AG04449 (cell line): ENCODE measurements around the gene HOXA1.

Experiments
- CTCF ChIA-PET: fragments of 350-600 bp; formaldehyde crosslinking; extraction: SDS; loops from one replicate; lab custom pipeline; 2021; ENCODE audit warnings: antibody characterized with exemption; lab: Yijun Ruan, JAX
- POLR2A ChIA-PET: fragments of 400-600, 350-600 bp; formaldehyde crosslinking; extraction: SDS; loops from one replicate; lab custom pipeline; 2020; ENCODE audit warnings: antibody characterized with exemption, inconsistent platforms; lab: Yijun Ruan, JAX
- DNase-seq: peaks from one replicate; pipeline ENCODE4 v3.0.0-alpha.2; 2010; ENCODE audit warnings: low read depth, low spot score
- H3K4me3 ChIP-seq: 2 replicates; pipeline ENCODE4 v1.5.1; 2011; ENCODE audit warnings: low read depth, mild to moderate bottlenecking, control low read depth, low read length
- TF ChIP-seq, protein P1 (sequence below): IDR thresholded peaks from one replicate; pipeline ENCODE4 v1.5.1; 2011; ENCODE audit warnings: mild to moderate bottlenecking, moderate library complexity, low read length, control low read depth, inconsistent platforms; ENCODE audit not compliant: insufficient read depth; ENCODE audit errors: missing control alignments

Gene HOXA1

DNA sequence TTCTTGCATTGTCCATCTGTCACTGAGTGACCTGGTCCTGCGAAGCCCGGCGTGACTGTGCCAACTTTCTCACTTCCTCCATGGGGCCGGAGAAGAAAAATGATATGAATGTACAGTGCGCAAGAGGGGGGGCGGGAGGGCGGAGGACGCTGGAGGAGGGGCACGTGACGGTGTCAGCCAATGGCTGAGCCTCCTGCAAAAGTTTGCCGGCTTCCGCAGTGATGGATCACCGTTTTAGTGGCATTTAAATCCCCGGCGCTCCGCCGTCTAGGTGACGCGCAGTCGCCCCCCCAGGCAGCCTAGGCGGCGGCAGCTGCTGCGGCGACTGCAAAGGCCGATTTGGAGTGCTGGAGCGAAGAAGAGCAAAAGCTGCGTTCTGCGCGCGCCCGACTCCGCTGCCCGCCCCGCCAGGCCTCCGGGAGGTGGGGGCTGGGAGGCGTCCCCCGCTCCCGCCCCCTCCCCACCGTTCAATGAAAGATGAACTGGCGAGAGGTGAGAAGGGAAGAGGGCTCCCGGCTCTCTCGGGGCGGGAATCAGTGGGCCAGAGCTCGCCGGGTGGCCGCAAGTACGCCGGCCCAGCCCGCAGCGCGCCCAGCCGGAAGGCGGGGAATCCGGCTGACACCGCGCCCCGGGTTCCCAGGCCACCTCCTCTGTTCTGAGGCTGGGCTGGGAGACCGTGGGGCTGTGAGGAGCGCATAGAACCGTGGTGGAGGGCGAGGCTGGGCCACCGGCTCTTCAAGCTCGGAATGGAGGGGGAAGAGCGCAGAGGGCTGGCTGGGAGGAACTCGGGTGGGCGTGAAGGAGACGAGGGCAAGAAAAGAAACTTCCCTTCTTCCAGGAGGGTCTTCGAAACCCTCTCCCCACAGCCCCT is at the start of gene HOXA1:
Gene HOXA1 (minus strand): TSS at position 104 of the 871 bp plus-strand sequence. CDS start 88 bp downstream, at position 16.
- POLR2A ChIA-PET, result interaction anchor here (0.6 to 1.5 kb wide), 7 partner anchors 10 to 1711 kb away, joined by 3 to 6 read pairs (median 4); partner anchors contain the start of gene HOXA4
- CTCF ChIA-PET, result interaction anchor here (0.9 to 2.6 kb wide), 7 partner anchors 13 to 413 kb away, joined by 3 to 10 read pairs (median 3); no protein-coding TSS in a partner anchor
- TF ChIP-seq, protein P1, sequence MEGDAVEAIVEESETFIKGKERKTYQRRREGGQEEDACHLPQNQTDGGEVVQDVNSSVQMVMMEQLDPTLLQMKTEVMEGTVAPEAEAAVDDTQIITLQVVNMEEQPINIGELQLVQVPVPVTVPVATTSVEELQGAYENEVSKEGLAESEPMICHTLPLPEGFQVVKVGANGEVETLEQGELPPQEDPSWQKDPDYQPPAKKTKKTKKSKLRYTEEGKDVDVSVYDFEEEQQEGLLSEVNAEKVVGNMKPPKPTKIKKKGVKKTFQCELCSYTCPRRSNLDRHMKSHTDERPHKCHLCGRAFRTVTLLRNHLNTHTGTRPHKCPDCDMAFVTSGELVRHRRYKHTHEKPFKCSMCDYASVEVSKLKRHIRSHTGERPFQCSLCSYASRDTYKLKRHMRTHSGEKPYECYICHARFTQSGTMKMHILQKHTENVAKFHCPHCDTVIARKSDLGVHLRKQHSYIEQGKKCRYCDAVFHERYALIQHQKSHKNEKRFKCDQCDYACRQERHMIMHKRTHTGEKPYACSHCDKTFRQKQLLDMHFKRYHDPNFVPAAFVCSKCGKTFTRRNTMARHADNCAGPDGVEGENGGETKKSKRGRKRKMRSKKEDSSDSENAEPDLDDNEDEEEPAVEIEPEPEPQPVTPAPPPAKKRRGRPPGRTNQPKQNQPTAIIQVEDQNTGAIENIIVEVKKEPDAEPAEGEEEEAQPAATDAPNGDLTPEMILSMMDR, result no peak
- DNase-seq, result peak; percentile 58
- peak within 1 kb of the TSS; percentile 77 for H3K4me3 ChIP-seq

DNA sequence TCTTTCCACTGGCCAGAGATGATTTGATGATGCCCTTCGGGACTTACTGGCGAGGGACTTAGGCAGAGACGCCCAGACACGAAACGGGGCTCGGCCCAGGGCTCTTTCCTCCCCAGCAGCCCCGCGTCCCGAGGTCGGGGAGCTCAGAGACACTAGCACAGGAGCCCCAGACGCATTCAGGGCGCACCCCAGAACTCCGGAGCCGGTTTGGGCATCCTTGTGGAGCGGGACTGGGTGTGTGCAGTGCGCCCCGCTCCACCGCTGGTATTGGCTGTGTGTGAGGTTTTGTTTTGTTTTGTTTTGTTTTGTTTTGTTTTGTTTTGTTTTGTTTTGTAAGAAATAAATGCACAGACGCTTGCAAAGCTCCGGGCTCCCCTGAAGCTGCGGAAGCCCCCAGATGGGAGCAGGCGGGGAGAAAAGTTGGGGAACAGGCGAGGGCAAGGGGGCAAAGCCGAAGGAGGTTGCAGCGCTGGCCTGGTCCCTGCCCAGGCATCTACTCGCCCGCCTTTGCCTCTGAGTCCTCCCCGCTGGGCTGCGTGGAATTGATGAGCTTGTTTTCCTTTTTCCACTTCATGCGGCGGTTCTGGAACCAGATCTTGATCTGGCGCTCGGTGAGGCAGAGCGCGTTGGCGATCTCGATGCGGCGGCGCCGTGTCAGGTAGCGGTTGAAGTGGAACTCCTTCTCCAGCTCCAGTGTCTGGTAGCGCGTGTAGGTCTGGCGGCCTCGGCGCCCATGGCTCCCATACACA is 49.5 kb upstream of the HOXA1 start:
- no peak for DNase-seq
- no peak overlapping the region for H3K4me3 ChIP-seq
- ChIA-PET CTCF (interaction anchor here (1.1 to 6.6 kb wide), 8 partner anchors 10 to 464 kb away, joined by 3 to 71 read pairs (median 22); partner anchors contain the start of genes HOXA4 and HOXA7), POLR2A (no interaction called here)
- TF ChIP-seq, protein P1, result no peak

DNA sequence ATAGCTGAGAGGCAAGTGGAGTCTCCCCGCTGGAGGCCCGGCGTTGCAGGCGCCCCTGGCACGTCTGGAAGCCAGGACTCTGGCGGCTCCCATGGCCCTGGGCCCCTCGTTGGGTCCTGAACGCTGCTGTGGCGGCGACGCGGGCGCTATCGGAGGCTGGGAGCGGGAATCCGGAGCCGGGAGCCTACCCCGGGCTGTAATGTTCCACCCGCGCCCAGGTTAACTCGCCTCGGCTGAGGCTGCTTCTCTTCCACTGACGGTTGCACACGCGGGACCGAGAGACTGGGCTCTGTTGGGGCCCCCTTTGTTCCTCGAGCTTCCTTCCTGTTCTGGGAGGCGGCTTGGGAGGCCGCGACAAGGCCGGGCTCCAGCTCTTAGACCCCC is 49.0 kb upstream of the HOXA1 start:
- CTCF ChIA-PET, result interaction anchor here (1.1 to 6.6 kb wide), 9 partner anchors 11 to 470 kb away, joined by 3 to 71 read pairs (median 19); partner anchors contain the start of genes HOXA4 and HOXA7
- no peak for DNase-seq
- TF ChIP-seq, protein P1, result no peak
- no peak overlapping the region for H3K4me3 ChIP-seq
- POLR2A ChIA-PET, result no interaction called here

- TF ChIP-seq, protein P1, result no peak
- no peak overlapping the region for H3K4me3 ChIP-seq
- CTCF ChIA-PET, result interaction anchor here (0.7 to 6.6 kb wide), 17 partner anchors 11 to 774 kb away, joined by 3 to 71 read pairs (median 4); partner anchors contain the start of genes HOXA4 and HOXA7
- POLR2A ChIA-PET, result no interaction called here
- no peak for DNase-seq
Measured at GRCh38 chr7:27143950-27144780, 48.4 kb upstream of the HOXA1 start.

DNA sequence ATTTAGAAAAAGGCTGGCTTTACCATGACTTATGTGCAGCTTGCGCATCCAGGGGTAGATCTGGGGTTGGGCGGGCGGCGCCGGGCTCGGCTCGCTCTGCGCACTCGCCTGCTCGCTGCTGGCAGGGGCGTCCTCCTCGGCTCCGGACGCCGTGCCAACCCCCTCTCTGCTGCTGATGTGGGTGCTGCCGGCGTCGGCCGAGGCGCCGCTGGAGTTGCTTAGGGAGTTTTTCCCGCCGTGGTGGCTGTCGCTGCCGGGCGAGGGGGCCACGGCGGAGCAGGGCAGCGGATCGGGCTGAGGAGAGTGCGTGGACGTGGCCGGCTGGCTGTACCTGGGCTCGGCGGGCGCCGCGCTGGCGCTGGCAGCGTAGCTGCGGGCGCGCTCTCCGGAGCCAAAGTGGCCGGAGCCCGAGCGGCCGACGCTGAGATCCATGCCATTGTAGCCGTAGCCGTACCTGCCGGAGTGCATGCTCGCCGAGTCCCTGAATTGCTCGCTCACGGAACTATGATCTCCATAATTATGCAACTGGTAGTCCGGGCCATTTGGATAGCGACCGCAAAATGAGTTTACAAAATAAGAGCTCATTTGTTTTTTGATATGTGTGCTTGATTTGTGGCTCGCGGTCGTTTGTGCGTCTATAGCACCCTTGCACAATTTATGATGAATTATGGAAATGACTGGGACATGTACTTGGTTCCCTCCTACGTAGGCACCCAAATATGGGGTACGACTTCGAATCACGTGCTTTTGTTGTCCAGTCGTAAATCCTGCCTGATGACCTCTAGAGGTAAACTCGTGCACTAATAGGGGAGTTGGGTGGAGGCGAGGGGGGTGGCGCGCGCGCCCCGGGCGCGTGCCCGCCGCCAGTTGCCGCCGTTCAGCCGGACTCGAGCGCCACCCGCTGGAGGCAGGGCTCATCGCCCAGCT is 47.5 kb upstream of the HOXA1 start, which contains the start of gene HOXA5:
Gene HOXA5 (minus strand): TSS at position 659 of the 927 bp plus-strand sequence. CDS start 74 bp downstream, at position 585.
- CTCF ChIA-PET, result interaction anchor here (0.6 to 6.6 kb wide), 21 partner anchors 7 to 773 kb away, joined by 3 to 71 read pairs (median 3); partner anchors contain the start of genes HOXA3, HOXA4 and HOXA7
- DNase-seq, result no peak
- POLR2A ChIA-PET, result no interaction called here
- peak within 1 kb of the TSS; percentile 48 for H3K4me3 ChIP-seq
- TF ChIP-seq, protein P1, result peak; percentile 59
